Mucosa of rectum (tissue), 2 donors: Measurements from ENCODE around the gene CALML5.

Experiments used
- H3K27ac ChIP-seq, 2 donors: one replicate each; pipeline ENCODE4 v1.7.0; 2013; ENCODE audit warnings: inconsistent platforms in 2 of 2, low read depth in 2 of 2, low read length in 2 of 2
- H3K27me3 ChIP-seq, 2 donors: one replicate each; pipeline ENCODE4 v1.7.0; 2013; ENCODE audit warnings: low read length in 2 of 2; ENCODE audit not compliant: control insufficient read depth in 2 of 2, insufficient read depth in 2 of 2
- H3K36me3 ChIP-seq, 2 donors: one replicate each; pipeline ENCODE4 v1.7.0; 2013; ENCODE audit warnings: low read length in 2 of 2; ENCODE audit not compliant: control insufficient read depth in 2 of 2, insufficient read depth in 2 of 2
- H3K4me1 ChIP-seq, 2 donors: one replicate each; pipeline ENCODE4 v1.7.0; 2013; ENCODE audit warnings: low read length in 2 of 2, mild to moderate bottlenecking in 1 of 2; ENCODE audit not compliant: control insufficient read depth in 2 of 2, insufficient read depth in 2 of 2
- H3K4me3 ChIP-seq, 2 donors: one replicate each; pipeline ENCODE4 v1.7.0; 2013; ENCODE audit warnings: low read length in 2 of 2
- H3K9ac ChIP-seq, 2 donors: one replicate each; pipeline ENCODE4 v1.7.0; 2013; ENCODE audit warnings: low read length in 2 of 2, low read depth in 1 of 2, mild to moderate bottlenecking in 1 of 2
- H3K9me3 ChIP-seq, 2 donors: one replicate each; pipeline ENCODE4 v1.7.0; 2013; ENCODE audit warnings: low read length in 2 of 2; ENCODE audit not compliant: control insufficient read depth in 2 of 2
- donor health status: healthy.
- donor health status: Normal muscosa, but diverticular disease.

The CALML5 gene, protein sequence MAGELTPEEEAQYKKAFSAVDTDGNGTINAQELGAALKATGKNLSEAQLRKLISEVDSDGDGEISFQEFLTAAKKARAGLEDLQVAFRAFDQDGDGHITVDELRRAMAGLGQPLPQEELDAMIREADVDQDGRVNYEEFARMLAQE

DNA sequence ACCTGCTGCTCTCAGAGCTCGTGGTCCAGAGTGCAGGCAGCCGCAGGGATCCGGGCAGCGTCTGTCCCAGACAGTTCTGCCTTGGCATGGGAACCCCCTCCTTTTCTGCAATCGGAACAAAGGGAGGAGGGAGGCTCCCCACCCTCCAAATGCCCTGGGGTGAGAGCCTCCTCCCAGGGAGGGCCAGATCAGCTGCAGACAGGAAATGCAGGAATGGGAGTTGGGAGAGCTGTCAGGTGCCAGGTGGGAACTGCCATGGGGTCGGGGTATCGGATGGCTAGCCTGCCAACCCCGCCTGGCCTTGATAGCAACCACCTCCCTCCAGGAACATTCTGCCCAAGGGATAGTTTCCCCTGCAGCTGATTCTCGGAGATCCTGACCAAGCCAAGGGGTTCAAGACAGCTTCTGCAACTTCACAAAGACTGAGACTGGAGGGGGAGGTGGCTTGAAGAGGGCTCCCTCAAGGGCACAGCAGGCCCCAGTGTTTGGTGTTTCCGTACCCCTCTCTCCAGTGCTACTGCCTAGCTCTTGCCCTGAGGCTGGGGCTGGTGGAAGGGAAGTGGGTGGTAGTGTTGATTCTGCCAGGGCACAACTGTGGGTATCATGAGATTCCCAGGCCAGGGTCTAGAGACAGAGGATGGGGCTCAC is at the start of gene CALML5:
Gene CALML5, minus strand, starts transcription at position 78 of the 648 bp plus-strand sequence. CDS start 132 bp downstream, outside the sequence.
- Histone ChIP-seq H3K36me3 (no peaks in the 10 kb centered on the region), H3K4me1 (peaks cover 20 to 21% of the 10 kb centered on the region in 2 donors), H3K9me3 (no peaks in the 10 kb centered on the region), H3K27me3 (no peaks in the 10 kb centered on the region), H3K9ac (no peak within 1 kb of the TSS), H3K27ac (no peak within 1 kb of the TSS), H3K4me3 (no peak within 1 kb of the TSS)

DNA sequence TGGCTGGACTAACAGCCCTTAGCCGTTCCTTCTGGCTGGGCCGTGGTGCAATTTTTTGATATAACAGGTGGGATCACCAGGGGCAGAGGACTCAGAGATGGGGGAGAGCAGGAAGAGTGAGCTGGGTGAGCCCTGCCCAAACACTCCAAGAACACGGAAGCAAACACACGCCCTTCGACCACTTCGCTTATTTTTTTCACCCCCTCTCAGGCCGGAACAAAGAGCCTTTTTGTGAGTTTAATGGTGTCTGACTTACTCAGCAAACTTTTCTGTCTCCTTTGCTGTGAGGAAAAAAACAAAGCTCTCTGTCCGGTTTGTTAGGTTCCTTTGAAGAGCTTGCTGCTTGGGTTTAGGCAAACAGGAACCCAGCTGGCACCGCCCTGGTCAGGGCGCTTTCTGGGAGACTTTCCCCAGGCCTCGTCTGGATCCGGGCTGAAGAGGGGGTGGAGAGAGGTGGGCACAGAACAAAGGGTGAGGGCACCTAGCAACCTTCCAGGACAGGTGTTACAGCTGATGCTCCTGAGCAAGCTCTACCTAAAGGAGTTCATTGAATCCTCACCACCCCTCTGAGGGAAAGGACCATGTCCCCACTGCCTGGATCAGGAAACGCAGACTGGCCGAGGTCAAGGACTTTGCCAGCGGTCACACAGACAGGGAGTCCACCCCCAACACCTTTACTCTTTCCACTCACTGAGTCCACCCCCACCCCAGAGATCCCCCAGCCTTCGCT is 48.7 kb upstream of the CALML5 start:
- H3K27me3 ChIP-seq, result no peaks in the 10 kb centered on the region
- H3K4me3 ChIP-seq, result peak overlapping the region; percentile 31 to 64
- peak overlapping the region; percentile 97 to 99 for H3K27ac ChIP-seq
- H3K36me3 ChIP-seq, result no peaks in the 10 kb centered on the region
- H3K4me1 ChIP-seq, result peaks cover 69 to 88% of the 10 kb centered on the region in 2 donors
- H3K9ac ChIP-seq, result peak overlapping the region; percentile 79 to 85
- H3K9me3 ChIP-seq, result no peaks in the 10 kb centered on the region

DNA sequence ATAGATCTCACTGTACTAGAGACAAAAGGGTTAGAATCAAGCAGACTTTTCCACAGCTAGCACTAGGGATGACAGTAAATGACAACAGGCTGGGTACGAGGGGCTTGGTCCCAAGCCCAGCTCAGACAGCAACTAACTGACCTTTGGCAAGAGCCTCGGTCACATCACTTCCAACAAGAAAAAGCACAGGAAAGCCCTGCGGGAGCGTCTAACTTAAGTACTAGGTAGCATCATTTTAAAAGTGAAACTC is 48.2 kb upstream of the CALML5 start:
- Histone ChIP-seq H3K4me1 (peaks cover 67 to 86% of the 10 kb centered on the region in 2 donors), H3K9me3 (no peaks in the 10 kb centered on the region), H3K27ac (peak overlapping the region; percentile 97 to 99), H3K36me3 (no peaks in the 10 kb centered on the region), H3K27me3 (no peaks in the 10 kb centered on the region), H3K4me3 (peak overlapping the region; percentile 31 to 64), H3K9ac (peak overlapping the region; percentile 79 to 85)

DNA sequence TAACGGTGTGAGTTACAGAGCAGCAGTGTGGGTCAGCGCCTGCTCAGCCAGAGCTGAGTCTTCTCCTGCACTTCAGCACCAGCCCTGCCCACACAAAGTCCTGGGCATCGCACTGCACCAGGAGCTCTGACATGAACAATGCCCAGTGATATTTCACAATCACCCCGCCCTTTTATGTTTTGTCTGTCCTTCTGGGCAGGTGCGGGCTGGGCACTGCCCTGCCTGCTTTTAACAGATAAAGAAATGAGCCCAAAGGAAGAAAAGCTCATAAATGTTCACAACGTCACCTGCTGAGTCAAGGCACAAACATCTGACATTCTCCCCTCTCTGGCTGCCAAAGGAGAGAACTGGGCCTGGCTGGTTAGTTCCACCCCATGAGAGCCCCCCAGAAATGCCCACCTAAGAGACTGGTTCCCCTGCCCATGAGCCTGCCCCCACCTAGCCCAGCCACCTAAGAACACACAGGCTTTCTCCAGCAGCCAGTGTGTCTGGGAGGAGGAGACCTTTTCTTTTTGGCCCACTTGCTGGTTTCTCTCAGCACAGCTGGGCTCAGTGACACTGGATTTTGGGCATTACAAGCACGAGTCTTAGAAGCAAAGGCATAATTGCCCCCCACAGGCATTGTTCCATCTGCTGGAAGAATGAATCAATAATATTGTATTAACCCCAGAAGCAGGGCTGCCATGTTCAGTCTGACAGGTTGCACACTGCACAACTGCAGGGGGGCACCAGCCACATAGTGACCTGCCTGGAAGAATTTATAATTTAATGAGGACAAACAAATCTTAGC is 47.7 kb upstream of the CALML5 start:
- H3K36me3 ChIP-seq, result no peaks in the 10 kb centered on the region
- H3K9me3 ChIP-seq, result no peaks in the 10 kb centered on the region
- peak overlapping the region; percentile 97 to 99 for H3K27ac ChIP-seq
- peak overlapping the region; percentile 79 to 85 for H3K9ac ChIP-seq
- H3K4me3 ChIP-seq, result peak overlapping the region; percentile 31 to 64
- H3K27me3 ChIP-seq, result no peaks in the 10 kb centered on the region
- H3K4me1 ChIP-seq, result peaks cover 63 to 81% of the 10 kb centered on the region in 2 donors

DNA sequence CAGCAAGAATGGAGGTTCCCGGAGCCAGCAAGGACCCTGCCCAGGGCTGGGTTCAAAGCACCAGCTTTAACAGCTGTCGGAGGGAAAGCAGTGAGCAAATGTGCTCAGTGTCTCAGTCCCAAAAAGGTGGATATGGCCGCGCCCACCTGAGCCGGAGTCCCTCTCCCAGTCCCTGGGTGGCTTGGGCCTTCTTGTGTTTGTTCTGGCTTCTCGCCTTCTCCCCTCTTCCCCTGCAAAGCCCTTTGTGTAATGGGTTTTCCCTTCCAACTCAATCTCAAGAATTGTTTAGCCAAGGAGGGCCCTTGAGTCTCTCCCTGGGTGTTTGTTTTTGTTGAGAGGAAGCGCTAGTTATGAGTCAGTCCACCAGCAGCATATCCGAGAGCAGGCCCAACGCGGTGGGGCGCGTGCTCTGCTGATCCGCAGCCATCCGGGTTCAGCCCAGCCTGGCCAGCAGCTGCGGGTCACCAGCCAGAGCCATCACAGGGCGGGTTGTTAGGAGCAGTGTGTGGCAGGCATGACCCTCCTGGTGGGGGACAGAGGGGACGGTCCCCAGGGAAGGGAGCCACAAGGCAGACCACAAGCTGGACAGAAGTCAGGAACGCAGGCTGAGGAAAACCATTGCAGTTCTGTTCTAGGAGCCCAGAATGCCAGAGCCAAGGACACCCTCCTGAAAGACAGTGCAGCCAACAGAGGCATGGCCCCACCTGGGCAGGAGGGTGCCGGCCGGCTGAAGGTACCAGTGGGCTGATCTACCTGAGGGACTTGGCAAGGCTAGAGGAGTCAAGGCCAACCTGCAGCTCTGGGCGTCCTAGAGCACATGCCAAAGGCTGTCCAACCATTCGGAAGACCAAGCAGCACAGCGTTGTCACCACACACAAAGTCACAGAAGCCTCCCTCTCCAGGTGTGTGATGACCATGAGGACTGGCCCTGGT is 46.7 kb upstream of the CALML5 start:
- Histone ChIP-seq H3K36me3 (no peaks in the 10 kb centered on the region), H3K27ac (peak overlapping the region; percentile 97 to 99), H3K9ac (peak overlapping the region; percentile 73 to 85), H3K27me3 (no peaks in the 10 kb centered on the region), H3K4me3 (peak overlapping the region; percentile 34 to 36), H3K4me1 (peaks cover 53 to 73% of the 10 kb centered on the region in 2 donors), H3K9me3 (no peaks in the 10 kb centered on the region)

DNA sequence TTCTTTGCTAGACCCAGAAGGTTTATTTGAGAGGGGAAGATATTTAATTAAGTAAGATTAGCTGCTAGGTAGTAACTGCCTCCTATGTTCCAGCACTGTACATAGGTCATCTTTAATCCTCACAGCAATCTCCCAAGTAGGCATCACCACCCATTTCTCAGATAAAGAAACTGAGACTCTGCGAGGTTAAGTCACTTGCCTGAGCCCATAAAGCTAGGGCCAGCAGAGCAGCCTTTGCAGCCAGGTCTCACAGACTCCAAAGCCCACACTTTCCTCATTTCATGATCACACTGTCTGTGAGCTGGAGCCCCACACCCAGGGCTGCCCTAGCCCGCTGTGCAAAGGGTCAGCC is 46.0 kb upstream of the CALML5 start:
- Histone ChIP-seq H3K27me3 (no peaks in the 10 kb centered on the region), H3K36me3 (no peaks in the 10 kb centered on the region), H3K9ac (peak overlapping the region in 1 of 2 donors; percentile 85), H3K9me3 (no peaks in the 10 kb centered on the region), H3K4me3 (no peak overlapping the region), H3K27ac (peak overlapping the region; percentile 97 to 99), H3K4me1 (peaks cover 49 to 70% of the 10 kb centered on the region in 2 donors)

DNA sequence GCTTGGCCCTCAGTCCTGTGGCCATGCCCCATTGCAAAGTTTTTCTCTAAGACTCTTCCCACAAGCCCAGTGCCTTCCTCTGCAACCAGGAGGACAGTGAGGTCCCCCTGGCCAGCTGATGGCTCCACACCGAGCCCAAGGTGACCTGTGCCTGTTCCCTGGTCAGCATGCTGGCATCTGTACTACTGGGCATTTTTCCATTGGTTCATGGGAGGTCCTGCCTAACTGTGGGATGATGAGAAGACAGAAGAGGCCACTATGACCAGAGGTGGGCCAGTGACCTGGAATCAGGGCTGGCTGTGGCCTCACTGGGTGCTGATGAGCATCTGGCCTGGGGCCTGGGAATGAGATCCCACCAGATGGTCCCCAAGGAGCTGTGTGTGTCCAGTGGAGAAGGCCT is 45.6 kb upstream of the CALML5 start:
- Histone ChIP-seq H3K27ac (peak overlapping the region; percentile 97 to 99), H3K9me3 (no peaks in the 10 kb centered on the region), H3K4me3 (no peak overlapping the region), H3K27me3 (no peaks in the 10 kb centered on the region), H3K9ac (peak overlapping the region in 1 of 2 donors; percentile 85), H3K4me1 (peaks cover 49 to 66% of the 10 kb centered on the region in 2 donors), H3K36me3 (no peaks in the 10 kb centered on the region)

DNA sequence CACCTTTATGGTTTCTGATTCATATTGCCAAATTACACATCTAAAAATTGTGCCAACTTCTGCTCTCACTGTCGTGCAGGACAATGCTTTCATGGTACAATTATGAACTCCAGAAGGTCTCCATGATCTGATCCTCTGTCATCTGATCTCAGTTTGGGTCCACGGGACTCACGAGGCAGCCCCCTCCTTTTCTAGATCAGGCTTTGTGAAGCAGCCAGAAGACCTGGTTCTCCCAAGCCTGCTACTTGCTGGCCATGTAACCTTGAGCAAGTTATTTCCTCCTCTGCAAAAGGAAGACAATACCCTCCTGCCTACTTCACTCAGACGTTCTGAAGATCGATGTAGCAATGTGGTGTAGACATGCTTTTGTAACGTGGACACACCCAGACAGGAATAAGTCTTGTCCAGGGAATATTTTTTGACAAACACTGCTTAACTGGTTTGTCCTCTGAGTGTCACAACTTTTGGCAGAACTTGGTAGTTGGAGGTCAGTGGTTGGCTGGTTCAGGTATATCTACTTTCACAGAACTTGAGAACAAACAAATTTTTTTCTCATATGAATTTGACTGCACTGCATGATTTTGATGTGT is 44.9 kb upstream of the CALML5 start:
- Histone ChIP-seq H3K4me3 (no peak overlapping the region), H3K27ac (peak overlapping the region; percentile 97 to 99), H3K4me1 (peaks cover 48 to 60% of the 10 kb centered on the region in 2 donors)

DNA sequence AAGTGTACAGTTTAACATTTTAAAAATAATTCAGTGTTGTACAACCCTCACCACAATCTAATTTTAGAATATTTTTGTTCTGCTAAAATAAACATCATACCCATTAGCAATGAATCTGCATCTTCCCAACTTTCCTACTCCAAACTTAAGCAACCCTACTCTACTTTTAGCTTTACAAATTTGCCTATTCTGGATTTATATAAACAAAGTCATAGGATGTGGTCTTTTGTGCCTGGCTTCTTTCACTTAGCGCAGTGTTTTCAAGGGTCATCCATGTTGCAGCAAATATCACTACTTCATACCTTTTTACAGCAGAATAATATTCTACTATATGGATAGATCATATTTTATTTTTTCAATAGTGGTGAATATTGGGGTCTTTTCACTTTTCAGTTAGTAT is 44.3 kb upstream of the CALML5 start:
- Histone ChIP-seq H3K4me1 (peaks cover 43 to 53% of the 10 kb centered on the region in 2 donors), H3K9ac (no peak overlapping the region), H3K27ac (no peak overlapping the region), H3K27me3 (no peaks in the 10 kb centered on the region), H3K9me3 (no peaks in the 10 kb centered on the region), H3K4me3 (no peak overlapping the region), H3K36me3 (no peaks in the 10 kb centered on the region)

More for the DNA sequence above, 44.9 kb upstream of the CALML5 start:
- no peak overlapping the region for H3K9ac ChIP-seq
- no peaks in the 10 kb centered on the region for H3K27me3 ChIP-seq
- no peaks in the 10 kb centered on the region for H3K9me3 ChIP-seq
- H3K36me3 ChIP-seq, result no peaks in the 10 kb centered on the region
